Measurements from ENCODE around the gene IFT88.
A peak's percentile ranks its signal among the peaks of the same experiment; 100 is the strongest.

IFT88 gene

GRCh38 chr13:20525601-20526544 lies 41.1 kb upstream of the IFT88 start, which contains the start of gene CRYL1:
Gene CRYL1, minus strand, starts transcription at chr13:20525857. Its CDS starts 63 bp downstream, at chr13:20525794.
- ChIA-PET POLR2A (interaction anchor here (0.6 to 0.7 kb wide), 2 partner anchors 120 to 1078 kb away, joined by 3 read pairs; no protein-coding TSS in a partner anchor), CTCF (interaction anchor here (0.9 to 1.6 kb wide), 2 partner anchors 11 to 179 kb away, joined by 3 to 4 read pairs; no protein-coding TSS in a partner anchor)
- peak; percentile 85 for DNase-seq (ENCODE audit: extremely low spot score)
- TF ChIP-seq, protein P1, sequence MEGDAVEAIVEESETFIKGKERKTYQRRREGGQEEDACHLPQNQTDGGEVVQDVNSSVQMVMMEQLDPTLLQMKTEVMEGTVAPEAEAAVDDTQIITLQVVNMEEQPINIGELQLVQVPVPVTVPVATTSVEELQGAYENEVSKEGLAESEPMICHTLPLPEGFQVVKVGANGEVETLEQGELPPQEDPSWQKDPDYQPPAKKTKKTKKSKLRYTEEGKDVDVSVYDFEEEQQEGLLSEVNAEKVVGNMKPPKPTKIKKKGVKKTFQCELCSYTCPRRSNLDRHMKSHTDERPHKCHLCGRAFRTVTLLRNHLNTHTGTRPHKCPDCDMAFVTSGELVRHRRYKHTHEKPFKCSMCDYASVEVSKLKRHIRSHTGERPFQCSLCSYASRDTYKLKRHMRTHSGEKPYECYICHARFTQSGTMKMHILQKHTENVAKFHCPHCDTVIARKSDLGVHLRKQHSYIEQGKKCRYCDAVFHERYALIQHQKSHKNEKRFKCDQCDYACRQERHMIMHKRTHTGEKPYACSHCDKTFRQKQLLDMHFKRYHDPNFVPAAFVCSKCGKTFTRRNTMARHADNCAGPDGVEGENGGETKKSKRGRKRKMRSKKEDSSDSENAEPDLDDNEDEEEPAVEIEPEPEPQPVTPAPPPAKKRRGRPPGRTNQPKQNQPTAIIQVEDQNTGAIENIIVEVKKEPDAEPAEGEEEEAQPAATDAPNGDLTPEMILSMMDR (IDR thresholded peaks at IDR 0.05; ENCODE audit: control extremely low read depth, extremely low read depth, low read depth, missing control alignments), result no peak

- TF ChIP-seq, protein P1 (IDR thresholded peaks at IDR 0.05; ENCODE audit: control extremely low read depth, extremely low read depth, low read depth, missing control alignments), result no peak
- ChIA-PET CTCF (interaction anchor here (1.6 kb wide), 1 partner anchor 10 kb away, joined by 3 read pairs; no protein-coding TSS in a partner anchor), POLR2A (no interaction called here)
- no peak for DNase-seq (ENCODE audit: extremely low spot score)
Measured at GRCh38 chr13:20526664-20527063, 40.3 kb upstream of the IFT88 start.

DNA sequence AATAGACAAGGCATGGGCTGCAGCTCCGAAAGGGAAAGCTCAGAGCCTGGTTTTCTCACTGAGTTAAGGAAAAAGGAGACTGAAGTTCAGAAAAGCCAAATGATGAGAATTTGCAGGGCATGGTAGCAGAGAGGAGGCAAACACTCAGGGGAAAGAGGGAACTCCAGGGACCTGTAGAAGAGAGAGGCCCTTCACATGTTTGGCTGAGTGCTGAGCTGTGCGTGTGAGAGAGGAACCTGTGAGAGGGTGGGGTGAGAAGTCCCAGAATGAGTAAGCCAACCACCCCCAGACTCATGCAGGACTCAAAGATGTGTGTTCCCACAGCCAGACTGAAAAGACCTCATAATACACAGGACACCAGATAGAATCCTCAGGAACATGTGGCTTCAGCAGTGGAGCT lies 38.5 kb upstream of the IFT88 start:
- CTCF ChIA-PET, result interaction anchor here (1.5 kb wide), 2 partner anchors 34 to 40 kb away, joined by 3 read pairs; no protein-coding TSS in a partner anchor
- peak; percentile 59 for DNase-seq (ENCODE audit: extremely low spot score)
- TF ChIP-seq, protein P1 (IDR thresholded peaks at IDR 0.05; ENCODE audit: control extremely low read depth, extremely low read depth, low read depth, missing control alignments), result no peak
- POLR2A ChIA-PET, result no interaction called here

DNA sequence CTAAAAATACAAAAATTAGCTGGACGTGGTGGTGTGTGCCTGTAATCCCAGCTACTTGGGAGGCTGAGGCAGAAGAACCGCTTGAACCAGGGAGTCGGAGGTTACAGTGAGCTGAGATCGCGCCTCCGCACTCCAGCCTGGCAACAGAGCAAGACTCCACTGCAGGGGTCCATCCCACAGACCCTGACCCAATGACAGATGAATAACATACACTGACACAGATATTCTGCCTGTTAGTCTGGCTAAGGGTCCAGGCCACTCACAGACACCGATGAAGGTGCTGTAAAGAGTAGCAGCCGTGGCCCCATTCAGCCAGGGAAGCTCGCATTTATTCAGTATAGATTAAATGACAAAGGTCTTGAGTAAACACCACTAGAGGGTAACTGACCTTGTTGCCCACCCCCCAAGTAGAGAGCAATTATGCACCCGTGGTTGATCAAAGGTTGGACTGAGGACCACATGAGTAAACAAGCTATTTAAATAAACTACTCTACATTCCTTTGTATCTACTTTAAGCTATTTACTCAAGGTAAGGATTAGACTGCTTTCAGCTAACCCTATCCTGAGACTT lies 32.8 kb upstream of the IFT88 start:
- DNase-seq (ENCODE audit: extremely low spot score), result no peak
- TF ChIP-seq, protein P1 (IDR thresholded peaks at IDR 0.05; ENCODE audit: control extremely low read depth, extremely low read depth, low read depth, missing control alignments), result no peak
- POLR2A ChIA-PET, result no interaction called here
- CTCF ChIA-PET, result no interaction called here

GRCh38 chr13:20536992-20537391 lies 30.0 kb upstream of the IFT88 start:
- ChIA-PET CTCF (interaction anchor here (1.3 kb wide), 1 partner anchor 11 kb away, joined by 3 read pairs; the partner anchor contains the start of gene CRYL1), POLR2A (no interaction called here)
- no peak for DNase-seq (ENCODE audit: extremely low spot score)
- TF ChIP-seq, protein P1 (IDR thresholded peaks at IDR 0.05; ENCODE audit: control extremely low read depth, extremely low read depth, low read depth, missing control alignments), result no peak

DNA sequence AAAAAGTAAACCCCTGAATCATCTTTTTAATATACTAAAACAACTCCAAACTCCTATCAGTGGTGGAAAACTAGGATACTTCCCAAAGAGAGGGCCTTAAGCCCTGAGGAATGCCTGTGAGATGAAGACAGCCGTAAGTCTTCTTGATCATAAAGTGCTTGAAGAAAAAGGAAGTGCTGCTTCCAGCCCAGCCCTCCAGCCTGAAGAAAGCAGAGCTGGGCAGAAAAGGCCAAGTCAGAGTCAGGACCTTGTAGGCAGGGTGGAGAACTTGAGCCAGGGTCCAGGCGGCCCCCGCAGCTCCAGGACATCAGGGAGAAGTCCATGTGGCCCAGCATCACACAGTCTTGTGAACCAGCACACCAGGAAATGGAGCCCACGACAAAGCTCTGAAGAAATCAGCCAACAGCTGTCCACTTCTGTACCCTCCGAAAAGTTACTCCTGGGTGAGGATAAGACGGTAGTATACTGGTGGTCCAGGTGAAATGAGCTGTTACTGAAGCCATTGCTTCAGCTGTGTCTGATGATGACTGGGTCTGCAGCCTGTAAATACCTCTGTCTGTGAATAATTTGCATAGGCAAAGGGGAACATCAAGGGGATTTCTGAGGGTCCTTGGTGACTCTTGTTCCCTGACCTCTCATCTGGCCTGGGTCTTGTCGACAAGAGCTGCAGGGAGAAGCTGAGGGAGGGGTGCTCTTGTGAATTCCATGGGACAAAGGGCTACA lies 22.6 kb upstream of the IFT88 start:
- peak; percentile 28 for DNase-seq (ENCODE audit: extremely low spot score)
- ChIA-PET CTCF (interaction anchor here (0.7 to 1.2 kb wide), 3 partner anchors 9 to 12 kb away, joined by 3 to 4 read pairs (median 4); no protein-coding TSS in a partner anchor), POLR2A (no interaction called here)
- TF ChIP-seq, protein P1 (IDR thresholded peaks at IDR 0.05; ENCODE audit: control extremely low read depth, extremely low read depth, low read depth, missing control alignments), result no peak
